LHCN-M2 (cell line): ENCODE data around the gene SPOCK1. TPM values are rescaled to one million over a fixed set of nuclear protein-coding genes. Genes with fewer than 3 reads are reported as not detected.

ENCODE experiments used
- DNase-seq: peaks from one replicate; pipeline ENCODE4 v3.0.0-alpha.2; 2012; ENCODE audit warnings: low read depth
- total RNA-seq: library from RNA; depleted of rRNA; stranded (reverse); fragments of >200 nt; gene quantifications from 2 replicates; pipeline ENCODE4 v1.2.3, GENCODE V29; 2014

SPOCK1 gene
- total RNA-seq, 1 experiment from 2014 or later = 23.2 TPM

- DNase-seq = no peak
These were observed 380.5 kb downstream of the SPOCK1 start for GRCh38 chr5:137118629-137119028.

GRCh38 chr5:137115152-137115551 is 384.0 kb downstream of the SPOCK1 start:
- no peak for DNase-seq

- peak; percentile 42 for DNase-seq
These were observed 384.6 kb downstream of the SPOCK1 start for GRCh38 chr5:137114529-137114928.

- DNase-seq = no peak
These were observed 385.2 kb downstream of the SPOCK1 start for GRCh38 chr5:137113939-137114338.

GRCh38 chr5:137113161-137113560 is 386.0 kb downstream of the SPOCK1 start:
- DNase-seq = no peak

GRCh38 chr5:137105351-137106035 is 393.6 kb downstream of the SPOCK1 start:
- DNase-seq = no peak

- DNase-seq = no peak
These were observed 397.6 kb downstream of the SPOCK1 start for GRCh38 chr5:137101544-137101943.

- DNase-seq = peak; percentile 78
These were observed 399.5 kb downstream of the SPOCK1 start for GRCh38 chr5:137099651-137100050.

- DNase-seq = no peak
These were observed 400.5 kb downstream of the SPOCK1 start for GRCh38 chr5:137098663-137099062.

- no peak for DNase-seq
These were observed 400.9 kb downstream of the SPOCK1 start for GRCh38 chr5:137098238-137098637.

- DNase-seq = no peak
These were observed 401.9 kb downstream of the SPOCK1 start for GRCh38 chr5:137097203-137097602.

GRCh38 chr5:137096149-137097103 is 402.7 kb downstream of the SPOCK1 start:
- DNase-seq = peak; percentile 25

- DNase-seq = no peak
These were observed 403.5 kb downstream of the SPOCK1 start for GRCh38 chr5:137095597-137095996.

- DNase-seq = no peak
These were observed 406.3 kb downstream of the SPOCK1 start for GRCh38 chr5:137092831-137093230.

- DNase-seq = no peak
These were observed 407.7 kb downstream of the SPOCK1 start for GRCh38 chr5:137091472-137091871.

- DNase-seq = no peak
These were observed 408.4 kb downstream of the SPOCK1 start for GRCh38 chr5:137090721-137091120.

- DNase-seq = no peak
These were observed 409.0 kb downstream of the SPOCK1 start for GRCh38 chr5:137090151-137090550.

GRCh38 chr5:137088175-137088574 is 411.0 kb downstream of the SPOCK1 start:
- no peak for DNase-seq

- no peak for DNase-seq
These were observed 412.8 kb downstream of the SPOCK1 start for GRCh38 chr5:137086342-137086741.

GRCh38 chr5:137085206-137085605 is 413.9 kb downstream of the SPOCK1 start:
- DNase-seq = no peak

GRCh38 chr5:137084016-137084415 is 415.1 kb downstream of the SPOCK1 start:
- DNase-seq = no peak

- DNase-seq = no peak
These were observed 416.2 kb downstream of the SPOCK1 start for GRCh38 chr5:137082951-137083350.
